GM19328 (cell line): ENCODE data around the gene LGR4.
"Not testable (repeated sequence)": the region's sequence is repeated elsewhere in the genome, so short reads cannot be mapped to it uniquely, and the experiment has no call there.

Source experiments
- ATAC-seq: cut with Tn5 transposase; IDR thresholded peaks from one replicate; pipeline ENCODE4 v1.9.1; 2021; ENCODE audit warnings: mild to moderate bottlenecking, moderate library complexity; ENCODE audit not compliant: unreplicated experiment

Gene LGR4

GRCh38 chr11:27460158-27460978 is 12.2 kb downstream of the LGR4 start:
- ATAC-seq, result no peak

- no peak for ATAC-seq
These were observed 13.4 kb downstream of the LGR4 start for GRCh38 chr11:27459191-27459590.

GRCh38 chr11:27458182-27458581 is 14.4 kb downstream of the LGR4 start:
- ATAC-seq, result no peak

GRCh38 chr11:27456795-27457329 is 15.7 kb downstream of the LGR4 start:
- ATAC-seq, result no peak

GRCh38 chr11:27456140-27456794 is 16.3 kb downstream of the LGR4 start:
- no peak for ATAC-seq

- ATAC-seq, result no peak
These were observed 16.9 kb downstream of the LGR4 start for GRCh38 chr11:27455667-27456066.

- no peak for ATAC-seq
These were observed 18.9 kb downstream of the LGR4 start for GRCh38 chr11:27453701-27454100.

GRCh38 chr11:27452147-27452546 is 20.4 kb downstream of the LGR4 start:
- ATAC-seq, result no peak

- ATAC-seq, result no peak
These were observed 21.2 kb downstream of the LGR4 start for GRCh38 chr11:27451244-27451965.

- not testable (repeated sequence) for ATAC-seq
These were observed 24.4 kb downstream of the LGR4 start for GRCh38 chr11:27448184-27448540.

GRCh38 chr11:27447288-27448183 is 25.1 kb downstream of the LGR4 start:
- no peak for ATAC-seq

- ATAC-seq, result no peak
These were observed 27.0 kb downstream of the LGR4 start for GRCh38 chr11:27445625-27446024.

- ATAC-seq, result no peak
These were observed 27.8 kb downstream of the LGR4 start for GRCh38 chr11:27444801-27445215.

GRCh38 chr11:27443746-27444507 is 28.7 kb downstream of the LGR4 start:
- ATAC-seq, result no peak

GRCh38 chr11:27443227-27443626 is 29.4 kb downstream of the LGR4 start:
- ATAC-seq, result no peak

GRCh38 chr11:27440090-27440489 is 32.5 kb downstream of the LGR4 start:
- ATAC-seq, result no peak

GRCh38 chr11:27438595-27438981 is 34.0 kb downstream of the LGR4 start:
- no peak for ATAC-seq

GRCh38 chr11:27437829-27438594 is 34.6 kb downstream of the LGR4 start:
- no peak for ATAC-seq

GRCh38 chr11:27436916-27437315 is 35.7 kb downstream of the LGR4 start:
- no peak for ATAC-seq
